ENCODE results near the gene SLC22A23. TPM values are rescaled to one million over a fixed set of nuclear protein-coding genes. Genes with fewer than 3 reads are reported as not detected.

The SLC22A23 gene
- total RNA-seq, 1 donor from 2014 or later: 19.4 TPM

GRCh38 chr6:3292431-3293197 lies 164.2 kb downstream of the SLC22A23 start:
- Mint-ChIP-seq H3K4me1 (ENCODE audit: low read depth) (no peaks in the 10 kb centered on the region), H3K36me3 (ENCODE audit: insufficient read depth) (peaks cover 3% of the 10 kb centered on the region), H3K27me3 (no peaks in the 10 kb centered on the region), H3K4me3 (ENCODE audit: low read depth) (no peak overlapping the region), H3K27ac (no peak overlapping the region), H3K9me3 (ENCODE audit: low read depth) (no peaks in the 10 kb centered on the region)
- no peak for TF ChIP-seq CTCF (IDR thresholded peaks at IDR 0.05; ENCODE audit: unreplicated experiment)
- no peak for DNase-seq (ENCODE audit: low spot score, unreplicated experiment)

- no peak for DNase-seq (ENCODE audit: low spot score, unreplicated experiment)
- Mint-ChIP-seq H3K4me3 (ENCODE audit: low read depth) (no peak overlapping the region), H3K9me3 (ENCODE audit: low read depth) (no peaks in the 10 kb centered on the region), H3K27me3 (no peaks in the 10 kb centered on the region), H3K27ac (no peak overlapping the region), H3K36me3 (ENCODE audit: insufficient read depth) (peaks cover 3% of the 10 kb centered on the region), H3K4me1 (ENCODE audit: low read depth) (no peaks in the 10 kb centered on the region)
- no peak for TF ChIP-seq CTCF (IDR thresholded peaks at IDR 0.05; ENCODE audit: unreplicated experiment)
Measured at GRCh38 chr6:3291987-3292386, 164.9 kb downstream of the SLC22A23 start.

GRCh38 chr6:3291346-3291745 lies 165.5 kb downstream of the SLC22A23 start:
- no peak for TF ChIP-seq CTCF (IDR thresholded peaks at IDR 0.05; ENCODE audit: unreplicated experiment)
- peaks cover 5% of the 10 kb centered on the region for H3K36me3 Mint-ChIP-seq (ENCODE audit: insufficient read depth)
- no peak overlapping the region for H3K4me3 Mint-ChIP-seq (ENCODE audit: low read depth)
- no peaks in the 10 kb centered on the region for H3K27me3 Mint-ChIP-seq
- H3K27ac Mint-ChIP-seq: no peak overlapping the region
- H3K4me1 Mint-ChIP-seq (ENCODE audit: low read depth): no peaks in the 10 kb centered on the region
- DNase-seq (ENCODE audit: low spot score, unreplicated experiment): no peak
- H3K9me3 Mint-ChIP-seq (ENCODE audit: low read depth): no peaks in the 10 kb centered on the region

- no peak for DNase-seq (ENCODE audit: low spot score, unreplicated experiment)
- no peak overlapping the region for H3K4me3 Mint-ChIP-seq (ENCODE audit: low read depth)
- H3K36me3 Mint-ChIP-seq (ENCODE audit: insufficient read depth): peaks cover 5% of the 10 kb centered on the region
- no peak overlapping the region for H3K27ac Mint-ChIP-seq
- H3K27me3 Mint-ChIP-seq: no peaks in the 10 kb centered on the region
- no peaks in the 10 kb centered on the region for H3K4me1 Mint-ChIP-seq (ENCODE audit: low read depth)
- H3K9me3 Mint-ChIP-seq (ENCODE audit: low read depth): no peaks in the 10 kb centered on the region
- no peak for TF ChIP-seq CTCF (IDR thresholded peaks at IDR 0.05; ENCODE audit: unreplicated experiment)
Measured at GRCh38 chr6:3290931-3291211, 166.0 kb downstream of the SLC22A23 start.

GRCh38 chr6:3290149-3290930 lies 166.5 kb downstream of the SLC22A23 start:
- DNase-seq (ENCODE audit: low spot score, unreplicated experiment): no peak
- H3K4me3 Mint-ChIP-seq (ENCODE audit: low read depth): no peak overlapping the region
- TF ChIP-seq CTCF (IDR thresholded peaks at IDR 0.05; ENCODE audit: unreplicated experiment): no peak

More at GRCh38 chr6:3290149-3290930, 166.5 kb downstream of the SLC22A23 start:
- no peak overlapping the region for H3K27ac Mint-ChIP-seq
- H3K4me1 Mint-ChIP-seq (ENCODE audit: low read depth): no peaks in the 10 kb centered on the region
- no peaks in the 10 kb centered on the region for H3K27me3 Mint-ChIP-seq
- H3K36me3 Mint-ChIP-seq (ENCODE audit: insufficient read depth): peaks cover 6% of the 10 kb centered on the region
- no peaks in the 10 kb centered on the region for H3K9me3 Mint-ChIP-seq (ENCODE audit: low read depth)
